GM12878 (cell line): Measurements from ENCODE around the gene WASF2. TPM values are rescaled to one million over a fixed set of nuclear protein-coding genes. Genes with fewer than 3 reads are reported as not detected.

Source experiments
- ASH2L ChIP-seq: fragments of 300-600, 200-600 bp; sonication (generic); IDR thresholded peaks from 2 replicates; pipeline ENCODE4 v1.6.1; 2017; ENCODE audit warnings: low read depth, mild to moderate bottlenecking, borderline replicate concordance
- CBFB ChIP-seq: IDR thresholded peaks from 2 replicates; pipeline ENCODE4 v1.6.1; 2016; ENCODE audit warnings: antibody characterized with exemption, low read depth
- CHD1 ChIP-seq: IDR thresholded peaks from 2 replicates; pipeline ENCODE4 v1.6.1; 2012; ENCODE audit warnings: low read depth, low read length, improper control_type of control experiment
- CUX1 ChIP-seq: IDR thresholded peaks from 2 replicates; pipeline ENCODE4 v1.6.1; 2012; ENCODE audit warnings: improper control_type of control experiment, low read depth, low read length; ENCODE audit not compliant: insufficient replicate concordance
- ESRRA ChIP-seq: IDR thresholded peaks from 2 replicates; pipeline ENCODE4 v1.6.1; 2012; ENCODE audit warnings: mild to moderate bottlenecking, low read length, improper control_type of control experiment
- FOXM1 ChIP-seq: IDR thresholded peaks from 2 replicates; pipeline ENCODE4 v1.6.1; 2012; ENCODE audit warnings: low read depth, mild to moderate bottlenecking, inconsistent platforms, low read length, moderate library complexity
- HCFC1 ChIP-seq: fragments of 150-350 bp; IDR thresholded peaks from 2 replicates; pipeline ENCODE4 v1.6.1; 2014; ENCODE audit warnings: low read length
- IRF4 ChIP-seq: IDR thresholded peaks from 2 replicates; pipeline ENCODE4 v1.6.1; 2011; ENCODE audit warnings: low read depth, low read length
- MXI1 ChIP-seq: fragments of 150-350 bp; IDR thresholded peaks from 2 replicates; pipeline ENCODE4 v1.6.1; 2011; ENCODE audit warnings: low read depth, mild to moderate bottlenecking, inconsistent platforms, low read length, improper control_type of control experiment
- NFIC ChIP-seq: IDR thresholded peaks from 2 replicates; pipeline ENCODE4 v1.6.1; 2012; ENCODE audit warnings: low read depth, mild to moderate bottlenecking, inconsistent platforms, low read length, moderate library complexity
- RB1 ChIP-seq: fragments of 450-650 bp; formaldehyde crosslinking; IDR thresholded peaks from 2 replicates; pipeline ENCODE4 v1.6.1; 2017; ENCODE audit warnings: mild to moderate bottlenecking, borderline replicate concordance
- RBBP5 ChIP-seq: fragments of 200-600 bp; sonication (generic); conservative IDR thresholded peaks from 2 replicates; pipeline ENCODE4 v1.6.1; 2016
- ZBTB11 ChIP-seq: fragments of 450-650 bp; formaldehyde crosslinking; IDR thresholded peaks from 2 replicates; pipeline ENCODE4 v1.5.0; 2022; ENCODE audit warnings: mild to moderate bottlenecking, missing genetic modification characterization
- ZBTB33 ChIP-seq: fragments of 450-650 bp; IDR thresholded peaks from 2 replicates; pipeline ENCODE4 v1.6.1; 2017; ENCODE audit warnings: mild to moderate bottlenecking
- ZSCAN29 ChIP-seq: fragments of 450-650 bp; IDR thresholded peaks from 2 replicates; pipeline ENCODE4 v1.6.1; 2017; ENCODE audit warnings: mild to moderate bottlenecking, moderate library complexity
- polyA plus RNA-seq, 11 experiments: library from polyadenylated mRNA; depleted of rRNA in 4 of 11; unstranded in 6 of 11; stranded (reverse) in 5 of 11; fragments of >200 nt; fragmentation: Nextera tagmentation in 4 of 11; fragmentation: Illumina TruSeq in 1 of 11; extraction: Ambion mirVana in 4 of 11; extraction: Trizol in 1 of 11; gene quantifications; 1 replicate in 1 of 11; 2 replicates in 10 of 11; pipeline versions ENCODE4 v1.2.1 to v1.2.3, GENCODE V29; 2011 to 2016; ENCODE audit warnings: inconsistent platforms in 2 of 11, missing spikeins in 2 of 11, low read depth in 1 of 11
- total RNA-seq, 4 experiments: library from RNA; depleted of rRNA in 3 of 4; stranded (reverse); fragments of >200 nt in 3 of 4; fragmentation: Illumina TruSeq in 1 of 4; extraction: Trizol in 1 of 4; gene quantifications; 2 replicates each; pipeline versions ENCODE4 v1.2.1 to v1.2.3, GENCODE V29; 2013 to 2021
- TF ChIP-seq, protein P1 (sequence below): IDR thresholded peaks from 2 replicates; pipeline ENCODE4 v1.6.1; 2012; ENCODE audit warnings: low read depth, low read length, improper control_type of control experiment
- TF ChIP-seq, protein P2 (sequence below): fragments of 450-650 bp; IDR thresholded peaks from 2 replicates; pipeline ENCODE4 v1.6.1; 2017; ENCODE audit warnings: mild to moderate bottlenecking, low read depth, inconsistent platforms; ENCODE audit not compliant: poor library complexity, severe bottlenecking

WASF2 gene
- total and polyA plus RNA-seq, 10 of the 15 experiments (the other 5 are each of a cell fraction or from before 2014, with no cell fraction given), result 7.0 to 111 (median 37.1) TPM

GRCh38 chr1:27489973-27490741 lies at the start of gene WASF2 (continued):
- no peak for TF ChIP-seq CUX1
- TF ChIP-seq, protein P1, sequence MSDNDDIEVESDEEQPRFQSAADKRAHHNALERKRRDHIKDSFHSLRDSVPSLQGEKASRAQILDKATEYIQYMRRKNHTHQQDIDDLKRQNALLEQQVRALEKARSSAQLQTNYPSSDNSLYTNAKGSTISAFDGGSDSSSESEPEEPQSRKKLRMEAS, result 0 out of 2 replicates have a peak, but pooled peaks have one; percentile 33
- TF ChIP-seq RBBP5, result no peak
- no peak for TF ChIP-seq ESRRA
- no peak for TF ChIP-seq RB1
- no peak for TF ChIP-seq ZSCAN29
- TF ChIP-seq, protein P2, sequence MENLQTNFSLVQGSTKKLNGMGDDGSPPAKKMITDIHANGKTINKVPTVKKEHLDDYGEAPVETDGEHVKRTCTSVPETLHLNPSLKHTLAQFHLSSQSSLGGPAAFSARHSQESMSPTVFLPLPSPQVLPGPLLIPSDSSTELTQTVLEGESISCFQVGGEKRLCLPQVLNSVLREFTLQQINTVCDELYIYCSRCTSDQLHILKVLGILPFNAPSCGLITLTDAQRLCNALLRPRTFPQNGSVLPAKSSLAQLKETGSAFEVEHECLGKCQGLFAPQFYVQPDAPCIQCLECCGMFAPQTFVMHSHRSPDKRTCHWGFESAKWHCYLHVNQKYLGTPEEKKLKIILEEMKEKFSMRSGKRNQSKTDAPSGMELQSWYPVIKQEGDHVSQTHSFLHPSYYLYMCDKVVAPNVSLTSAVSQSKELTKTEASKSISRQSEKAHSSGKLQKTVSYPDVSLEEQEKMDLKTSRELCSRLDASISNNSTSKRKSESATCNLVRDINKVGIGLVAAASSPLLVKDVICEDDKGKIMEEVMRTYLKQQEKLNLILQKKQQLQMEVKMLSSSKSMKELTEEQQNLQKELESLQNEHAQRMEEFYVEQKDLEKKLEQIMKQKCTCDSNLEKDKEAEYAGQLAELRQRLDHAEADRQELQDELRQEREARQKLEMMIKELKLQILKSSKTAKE, result peak; percentile 99
- no peak for TF ChIP-seq IRF4
- TF ChIP-seq HCFC1, result no peak
- TF ChIP-seq NFIC, result 0 out of 2 replicates have a peak, but pooled peaks have one; percentile 50
- TF ChIP-seq ZBTB11 (CRISPR knock-in tag), result no peak
- peak; percentile 56 for TF ChIP-seq ZBTB33
- peak; percentile 99 for TF ChIP-seq CHD1
- TF ChIP-seq ASH2L, result no peak
- TF ChIP-seq MXI1, result peak; percentile 62; the same call in 1 of the 2 replicates
- TF ChIP-seq FOXM1, result no peak; the same call in 1 of the 2 replicates
- peak; percentile 44 for TF ChIP-seq CBFB
